HUDEP-2 (cell line): ENCODE results near the gene CAMTA1.
"Not testable (repeated sequence)": the region's sequence is repeated elsewhere in the genome, so short reads cannot be mapped to it uniquely, and the experiment has no call there.

Experiments used
- DNase-seq, 76 experiments: peaks; one replicate each; lab custom pipeline; 2025; ENCODE audit not compliant: unreplicated experiment in 76 of 76; lab: John Stamatoyannopoulos, UW

The CAMTA1 gene

GRCh38 chr1:7604906-7605305 lies 819.7 kb downstream of the CAMTA1 start:
- not testable (repeated sequence) for DNase-seq

DNA sequence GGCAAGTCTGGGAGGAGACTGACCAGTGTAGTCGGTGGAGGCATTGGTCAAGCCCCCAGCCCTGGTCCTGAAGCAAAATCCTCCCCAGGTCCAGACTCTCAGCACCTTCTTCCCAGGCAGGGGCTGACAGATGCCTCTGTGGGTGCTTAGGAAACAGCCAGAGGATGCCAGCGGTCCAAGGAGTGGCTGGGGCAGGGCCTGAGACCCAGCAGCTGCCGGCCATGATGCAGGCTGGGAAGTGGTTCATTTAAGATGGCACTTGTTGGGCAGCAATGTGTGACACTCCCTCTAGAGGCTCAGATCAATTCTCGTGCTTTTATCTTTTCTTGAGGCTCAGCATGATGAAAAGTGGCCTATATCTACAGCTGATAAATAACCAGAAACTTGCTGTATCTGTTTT lies 820.8 kb downstream of the CAMTA1 start:
- no peak for DNase-seq

DNA sequence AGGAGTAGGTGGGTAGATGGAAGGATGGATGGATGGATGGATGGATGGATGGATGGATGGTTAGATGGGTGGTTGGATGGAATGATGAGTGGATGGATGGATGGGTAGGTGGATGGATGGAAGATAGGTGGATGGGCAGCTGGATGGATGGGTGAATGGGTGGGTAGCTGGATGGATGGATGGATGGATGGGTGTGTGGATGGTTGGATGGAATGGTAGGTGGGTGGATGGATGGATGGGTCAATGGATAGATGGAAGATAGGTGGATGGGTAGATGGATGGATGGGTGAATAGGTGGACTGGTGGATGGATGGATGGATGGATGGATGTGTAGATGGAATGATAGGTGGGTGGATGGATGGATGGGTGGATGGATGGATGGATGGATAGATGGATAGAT lies 821.8 kb downstream of the CAMTA1 start:
- no peak for DNase-seq

DNA sequence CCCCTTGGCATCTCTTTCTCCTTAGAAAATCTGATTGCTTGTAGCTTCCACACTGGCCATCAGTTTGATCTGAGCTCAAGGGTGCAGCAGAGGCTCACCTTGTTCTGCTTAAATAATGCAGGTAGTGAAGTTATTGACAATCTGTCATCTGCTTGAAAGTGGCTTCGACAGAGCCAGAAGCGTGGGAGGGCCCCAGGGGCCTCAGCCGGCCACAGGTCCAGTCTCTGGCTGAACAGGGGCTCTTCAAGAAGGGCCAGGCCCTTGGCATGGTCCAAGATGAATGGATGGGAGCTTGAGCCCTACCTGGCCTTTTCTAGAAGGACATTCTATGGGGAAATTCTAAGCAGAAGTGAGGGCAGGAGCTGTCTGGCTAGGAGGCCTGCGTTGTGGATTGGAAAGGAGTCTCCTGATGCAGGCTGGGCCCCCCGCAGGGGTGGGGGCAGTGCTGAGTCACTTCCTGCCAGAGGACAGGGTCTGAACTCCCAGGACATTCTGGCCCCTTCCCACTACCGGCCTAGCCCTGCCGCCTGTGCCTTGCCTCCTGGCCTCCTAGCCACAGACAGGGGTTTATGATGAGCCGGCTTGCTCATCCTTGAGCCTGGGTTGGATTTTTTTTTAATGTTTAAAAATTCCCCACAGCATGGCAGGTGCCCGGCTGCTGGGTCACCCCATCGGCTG lies 823.5 kb downstream of the CAMTA1 start:
- no peak for DNase-seq

DNA sequence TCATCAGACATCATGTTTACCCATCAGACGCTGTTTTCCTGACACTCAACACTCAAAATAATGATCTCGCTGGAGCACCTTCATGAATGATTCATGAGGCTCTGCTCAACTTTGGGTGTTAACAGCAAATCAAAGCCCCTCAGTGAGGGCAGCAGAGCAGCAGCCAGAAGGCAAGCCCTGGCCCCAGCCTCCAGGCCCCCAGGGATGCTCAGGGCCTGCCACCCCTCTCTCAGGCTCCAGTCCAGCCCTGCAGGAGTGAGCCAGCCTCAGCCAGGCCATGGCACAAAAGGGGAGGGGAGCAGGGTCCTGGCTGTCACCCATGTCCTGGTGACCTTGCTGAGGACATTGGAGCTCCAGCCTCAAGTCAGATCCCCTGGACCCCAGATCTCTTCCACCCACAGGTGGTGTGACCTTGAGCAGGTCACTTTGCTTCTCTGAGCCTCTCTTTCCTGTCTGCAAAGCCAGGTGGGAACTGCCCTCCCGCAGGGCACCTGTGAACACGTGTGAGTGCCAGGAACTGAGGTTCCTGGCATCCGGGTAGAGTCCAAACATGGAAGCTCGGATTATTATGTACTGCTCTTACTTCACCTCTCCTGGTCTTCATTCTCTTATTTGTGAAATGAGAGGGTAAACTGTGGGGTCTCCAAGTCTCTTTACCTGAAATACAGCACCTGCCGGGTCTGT lies 824.2 kb downstream of the CAMTA1 start:
- DNase-seq: no peak

DNA sequence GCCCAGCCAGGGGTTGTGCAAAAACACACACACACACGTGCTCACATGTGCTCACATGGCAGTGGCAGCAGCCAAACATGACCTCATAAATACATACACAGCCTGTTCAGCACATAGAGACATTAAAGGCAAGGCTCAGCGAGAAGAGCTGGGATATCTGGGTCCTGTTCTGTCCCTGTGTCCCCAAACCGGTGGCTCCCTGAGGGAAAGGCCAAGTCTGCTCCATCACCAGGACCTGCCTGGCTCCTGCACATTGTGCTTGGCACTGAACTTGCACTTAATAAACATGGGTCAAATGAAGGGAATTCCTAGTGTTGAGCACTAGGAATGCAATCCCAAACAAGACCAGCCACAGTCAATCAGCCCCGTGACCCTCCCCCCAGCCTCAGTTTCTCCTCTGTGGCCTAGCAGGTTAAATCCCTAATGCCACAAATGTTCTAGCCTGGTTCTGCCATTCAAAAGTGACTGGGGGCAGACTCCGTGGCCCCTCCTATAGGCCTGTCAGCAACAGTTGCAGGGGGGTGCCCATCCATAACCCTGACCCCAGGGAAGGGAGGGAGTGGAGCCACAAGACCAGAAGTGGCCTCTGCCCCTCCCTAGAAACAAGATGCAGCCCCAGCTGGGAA lies 825.0 kb downstream of the CAMTA1 start:
- DNase-seq: no peak

DNA sequence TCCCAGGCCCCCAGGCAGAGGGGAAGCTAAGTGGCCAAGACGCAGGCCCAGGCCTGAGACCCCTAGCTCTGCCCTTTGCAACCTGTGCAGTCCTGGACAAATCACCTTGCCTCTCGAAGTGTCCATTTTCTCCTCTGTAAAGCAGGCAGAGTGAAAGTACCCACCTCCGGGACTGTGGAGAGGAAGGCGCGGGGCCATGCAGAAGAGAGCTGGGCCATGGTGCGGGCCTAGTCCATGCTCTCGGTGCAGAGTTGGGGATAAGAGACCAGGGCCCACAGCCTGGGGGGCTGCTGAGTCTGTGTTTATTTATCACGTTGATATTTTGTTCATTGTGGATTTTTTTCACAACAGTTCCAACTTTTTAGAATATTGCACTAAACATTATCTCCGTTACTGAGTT lies 825.7 kb downstream of the CAMTA1 start:
- DNase-seq: no peak

- DNase-seq: no peak
Observed at GRCh38 chr1:7611421-7612010, 826.3 kb downstream of the CAMTA1 start.

GRCh38 chr1:7613106-7613850 lies 828.0 kb downstream of the CAMTA1 start:
- no peak for DNase-seq

GRCh38 chr1:7613851-7614205 lies 828.6 kb downstream of the CAMTA1 start:
- no peak for DNase-seq

- no peak for DNase-seq
Observed at GRCh38 chr1:7614576-7615074, 829.4 kb downstream of the CAMTA1 start.

GRCh38 chr1:7615138-7615537 lies 829.9 kb downstream of the CAMTA1 start:
- DNase-seq: no peak

GRCh38 chr1:7616076-7616832 lies 831.0 kb downstream of the CAMTA1 start:
- peak in 21 of 76 experiments; percentile 1 to 48 (median 10) for DNase-seq

GRCh38 chr1:7616953-7617352 lies 831.7 kb downstream of the CAMTA1 start:
- DNase-seq: no peak

DNA sequence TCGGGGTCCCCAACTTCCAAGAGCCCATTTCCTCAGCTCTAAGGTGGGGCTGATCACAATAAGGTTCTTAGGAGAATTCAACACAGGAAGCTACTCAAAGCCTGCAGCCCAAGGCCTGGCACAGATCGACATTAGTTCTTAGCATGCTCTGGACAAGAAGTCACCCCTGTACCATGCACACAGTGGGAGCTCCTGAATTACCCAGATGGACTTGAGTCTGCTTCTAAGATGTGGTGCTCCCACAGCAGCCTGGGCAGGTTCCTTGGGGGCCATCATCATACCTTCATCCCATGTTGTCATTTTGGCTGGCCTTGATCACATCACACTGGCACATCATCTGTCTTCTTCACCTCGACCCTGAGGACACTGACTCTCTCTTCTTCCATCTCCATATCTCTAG lies 832.6 kb downstream of the CAMTA1 start:
- no peak for DNase-seq

GRCh38 chr1:7620196-7620595 lies 834.9 kb downstream of the CAMTA1 start:
- no peak for DNase-seq

GRCh38 chr1:7621334-7622219 lies 836.3 kb downstream of the CAMTA1 start:
- DNase-seq: no peak

- no peak for DNase-seq
Observed at GRCh38 chr1:7623842-7624241, 838.6 kb downstream of the CAMTA1 start.

GRCh38 chr1:7624791-7625355 lies 839.6 kb downstream of the CAMTA1 start:
- DNase-seq: no peak
